Measurements from ENCODE around the gene RPS14.
"Not testable (repeated sequence)": the region's sequence is repeated elsewhere in the genome, so short reads cannot be mapped to it uniquely, and the experiment has no call there.

Gene RPS14

DNA sequence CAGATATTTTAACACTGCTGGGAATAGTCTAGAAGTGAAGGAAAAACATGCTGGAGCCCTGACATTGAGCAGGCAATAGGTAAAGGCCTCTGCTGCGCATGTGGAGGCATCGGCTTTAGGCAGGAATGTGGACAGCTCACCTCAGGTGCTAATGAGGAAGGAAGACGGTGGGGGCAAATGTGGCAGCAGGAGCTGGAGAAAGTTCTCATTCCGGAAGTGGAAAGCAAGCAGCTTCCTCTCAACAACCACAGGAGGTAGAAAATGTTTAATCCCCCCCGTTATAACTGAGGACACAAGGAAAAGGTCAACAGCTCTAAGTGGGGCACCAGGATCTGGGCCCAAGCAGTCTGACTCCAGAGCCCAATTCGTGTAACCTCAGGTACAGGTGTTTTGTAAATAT, 7.6 kb upstream of the RPS14 start:
- no peak overlapping the region for H2BK15ac ChIP-seq (replicated peaks; ENCODE audit: low read depth)
- H3K18ac ChIP-seq (ENCODE audit: low read length) = peak overlapping the region; percentile 9
- no peak overlapping the region for H3K4ac ChIP-seq (ENCODE audit: low read depth, low read length)
- H2BK5ac ChIP-seq (ENCODE audit: low read length) = no peak overlapping the region
- no peak overlapping the region for H3K4me3 ChIP-seq (ENCODE audit: low read length)
- no peak overlapping the region for H3K56ac ChIP-seq (ENCODE audit: low read length)
- H3K27ac ChIP-seq (ENCODE audit: low read depth, low read length) = peak overlapping the region; percentile 56
- no peak overlapping the region for H4K5ac ChIP-seq (ENCODE audit: low read length)
- H3K23ac ChIP-seq (ENCODE audit: low read length) = no peak overlapping the region
- DNase-seq = peak; percentile 87
- H3K4me1 ChIP-seq (ENCODE audit: control insufficient read depth, low read depth, low read length) = peaks cover 14% of the 10 kb centered on the region
- no CpG with 5 or more reads among the region's 6 CpGs for WGBS (ENCODE audit: extremely low coverage, insufficient coverage, low lambda C conversion rate)
- H2AK5ac ChIP-seq (ENCODE audit: low read length) = no peak overlapping the region
- no peaks in the 10 kb centered on the region for H3K27me3 ChIP-seq (ENCODE audit: insufficient read depth, low read length, poor library complexity)
- no peak overlapping the region for H3K4me2 ChIP-seq (ENCODE audit: low read length)
- H4K8ac ChIP-seq (ENCODE audit: low read depth, low read length) = no peak overlapping the region
- H3K36me3 ChIP-seq (ENCODE audit: control insufficient read depth, insufficient read depth, low read length) = no peaks in the 10 kb centered on the region
- no peaks in the 10 kb centered on the region for H3K79me2 ChIP-seq (ENCODE audit: control insufficient read depth, insufficient read depth, low read length)
- no peak overlapping the region for H3K9ac ChIP-seq (ENCODE audit: low read length)
- H2BK120ac ChIP-seq (ENCODE audit: low read depth, low read length) = no peak overlapping the region
- H3K79me1 ChIP-seq (ENCODE audit: low read length) = no peaks in the 10 kb centered on the region

DNA sequence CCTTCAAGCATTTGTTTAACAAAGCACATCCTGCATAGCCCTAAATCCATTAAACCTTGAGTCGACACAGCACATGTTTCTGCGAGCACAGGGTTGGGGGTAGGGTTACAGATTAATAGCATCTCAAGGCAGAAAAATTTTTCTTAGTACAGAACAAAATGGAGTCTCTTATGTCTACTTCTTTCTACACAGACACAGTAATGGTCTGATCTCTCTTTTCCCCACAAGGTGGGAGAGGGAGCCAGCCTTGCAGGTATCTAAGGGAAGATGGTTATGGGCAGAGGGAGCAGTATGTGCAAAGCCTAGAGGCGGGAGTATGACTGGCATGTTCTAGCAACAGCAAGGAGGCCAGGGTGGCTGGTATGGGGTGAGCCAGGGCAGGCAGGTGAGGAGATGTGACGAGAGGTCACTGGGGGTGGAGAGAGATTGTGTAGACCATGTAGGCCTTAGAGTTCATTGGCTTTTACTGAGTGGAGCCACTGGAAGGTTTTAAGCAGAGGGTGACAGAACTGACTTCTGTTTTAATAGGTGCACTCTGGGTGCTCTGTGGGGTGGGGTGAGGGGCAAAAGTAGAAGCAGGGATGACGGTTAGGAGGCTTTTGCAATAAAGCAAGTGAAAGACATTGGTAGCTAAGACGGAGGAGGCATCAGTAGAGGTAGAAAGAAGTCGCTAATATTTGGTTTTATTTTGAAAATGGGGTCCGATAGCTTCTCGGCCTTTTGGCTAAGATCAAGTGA, 5.1 kb upstream of the RPS14 start:
- H2BK120ac ChIP-seq (ENCODE audit: low read depth, low read length) = no peak overlapping the region
- H3K18ac ChIP-seq (ENCODE audit: low read length) = no peak overlapping the region
- H3K4me2 ChIP-seq (ENCODE audit: low read length) = no peak overlapping the region
- H3K27ac ChIP-seq (ENCODE audit: low read depth, low read length) = no peak overlapping the region
- H3K9ac ChIP-seq (ENCODE audit: low read length) = no peak overlapping the region
- H2BK15ac ChIP-seq (replicated peaks; ENCODE audit: low read depth) = no peak overlapping the region
- H3K79me1 ChIP-seq (ENCODE audit: low read length) = no peaks in the 10 kb centered on the region
- no peak overlapping the region for H3K4me3 ChIP-seq (ENCODE audit: low read length)
- H3K27me3 ChIP-seq (ENCODE audit: insufficient read depth, low read length, poor library complexity) = no peaks in the 10 kb centered on the region
- no peak overlapping the region for H4K5ac ChIP-seq (ENCODE audit: low read length)
- no peak for DNase-seq
- H2BK5ac ChIP-seq (ENCODE audit: low read length) = no peak overlapping the region
- H3K4me1 ChIP-seq (ENCODE audit: control insufficient read depth, low read depth, low read length) = peaks cover 3% of the 10 kb centered on the region
- H4K8ac ChIP-seq (ENCODE audit: low read depth, low read length) = no peak overlapping the region
- no peak overlapping the region for H3K23ac ChIP-seq (ENCODE audit: low read length)
- no peak overlapping the region for H3K4ac ChIP-seq (ENCODE audit: low read depth, low read length)
- H3K36me3 ChIP-seq (ENCODE audit: control insufficient read depth, insufficient read depth, low read length) = no peaks in the 10 kb centered on the region
- no peaks in the 10 kb centered on the region for H3K79me2 ChIP-seq (ENCODE audit: control insufficient read depth, insufficient read depth, low read length)
- H2AK5ac ChIP-seq (ENCODE audit: low read length) = no peak overlapping the region
- no CpG with 5 or more reads among the region's 9 CpGs for WGBS (ENCODE audit: extremely low coverage, insufficient coverage, low lambda C conversion rate)
- peak overlapping the region; percentile 1 for H3K56ac ChIP-seq (ENCODE audit: low read length)

DNA sequence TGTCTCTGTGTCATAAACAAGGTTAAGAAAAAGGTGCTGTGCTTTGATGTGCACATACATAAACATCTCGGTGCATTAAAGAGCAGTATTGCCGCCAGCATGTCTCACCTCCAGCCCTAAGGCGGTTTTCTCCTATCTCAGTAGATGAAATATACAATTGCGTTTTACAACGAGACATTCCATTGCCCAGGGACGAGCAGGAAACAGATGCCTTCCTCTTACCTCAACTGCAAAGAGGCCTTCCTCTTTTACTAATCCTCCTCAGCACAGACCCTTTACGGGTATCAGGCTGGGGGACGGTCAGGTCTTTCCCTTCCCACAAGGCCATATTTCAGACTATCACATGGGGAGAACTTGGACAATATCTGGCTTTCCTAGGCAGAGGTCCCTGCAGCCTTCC, 4.5 kb upstream of the RPS14 start:
- H3K4me2 ChIP-seq (ENCODE audit: low read length); H3K36me3 ChIP-seq (ENCODE audit: control insufficient read depth, insufficient read depth, low read length); H3K27me3 ChIP-seq (ENCODE audit: insufficient read depth, low read length, poor library complexity); H4K8ac ChIP-seq (ENCODE audit: low read depth, low read length); H3K27ac ChIP-seq (ENCODE audit: low read depth, low read length); H3K79me1 ChIP-seq (ENCODE audit: low read length); H3K4me1 ChIP-seq (ENCODE audit: control insufficient read depth, low read depth, low read length); H2BK120ac ChIP-seq (ENCODE audit: low read depth, low read length); H3K4ac ChIP-seq (ENCODE audit: low read depth, low read length); H3K23ac ChIP-seq (ENCODE audit: low read length); H3K9ac ChIP-seq (ENCODE audit: low read length); H3K79me2 ChIP-seq (ENCODE audit: control insufficient read depth, insufficient read depth, low read length); H2AK5ac ChIP-seq (ENCODE audit: low read length); H3K56ac ChIP-seq (ENCODE audit: low read length); H2BK15ac ChIP-seq (replicated peaks; ENCODE audit: low read depth); H3K4me3 ChIP-seq (ENCODE audit: low read length); H2BK5ac ChIP-seq (ENCODE audit: low read length); H3K18ac ChIP-seq (ENCODE audit: low read length); H4K5ac ChIP-seq (ENCODE audit: low read length): not testable (repeated sequence)
- peak; percentile 32 for DNase-seq
- no CpG with 5 or more reads among the region's 8 CpGs for WGBS (ENCODE audit: extremely low coverage, insufficient coverage, low lambda C conversion rate)

DNA sequence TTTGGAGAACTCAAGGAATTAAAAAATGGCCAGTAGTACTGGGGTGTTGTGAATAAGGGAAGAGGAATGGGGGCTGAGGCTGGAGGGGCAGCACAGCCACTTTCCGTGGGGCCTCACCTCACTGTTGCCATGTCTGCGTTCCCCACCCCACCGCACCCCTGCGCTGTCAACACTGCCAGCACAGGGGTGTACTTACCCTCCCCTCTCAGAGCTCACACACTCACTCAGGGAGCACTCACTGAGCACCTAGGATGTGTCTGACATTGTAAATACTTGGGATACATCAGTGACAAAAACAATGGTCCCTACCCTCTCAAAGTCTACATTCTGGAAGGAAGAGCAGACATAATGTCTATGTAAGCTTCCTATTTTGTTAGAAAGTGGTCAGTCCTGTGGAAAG, 3.4 kb upstream of the RPS14 start:
- no CpG with 5 or more reads among the region's 4 CpGs for WGBS (ENCODE audit: extremely low coverage, insufficient coverage, low lambda C conversion rate)

DNA sequence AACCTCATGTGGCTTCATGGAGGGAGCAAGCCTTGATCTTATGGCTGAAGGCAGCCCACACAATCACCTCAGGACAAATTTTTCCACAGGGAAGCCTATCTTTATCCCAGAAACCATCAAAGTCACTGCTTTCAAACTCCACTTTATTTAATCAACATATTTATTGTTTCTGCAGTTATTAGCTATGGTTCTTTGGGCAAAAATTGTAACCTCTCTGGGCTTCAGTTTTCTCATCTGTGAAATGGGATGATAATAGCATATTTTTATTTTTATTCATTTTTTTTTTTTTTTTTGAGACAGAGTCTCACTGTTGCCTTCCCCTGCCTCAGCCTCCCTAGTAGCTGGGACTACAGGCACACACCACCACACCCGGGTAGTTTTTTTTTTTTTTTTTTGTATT, 2.1 kb upstream of the RPS14 start:
- Histone ChIP-seq H3K9ac (ENCODE audit: low read length) (no peak overlapping the region), H4K8ac (ENCODE audit: low read depth, low read length) (no peak overlapping the region)
- DNase-seq = no peak

More for the DNA sequence above, 3.4 kb upstream of the RPS14 start:
- Histone ChIP-seq H2BK15ac (replicated peaks; ENCODE audit: low read depth) (no peak overlapping the region), H4K5ac (ENCODE audit: low read length) (no peak overlapping the region), H3K18ac (ENCODE audit: low read length) (no peak overlapping the region), H2BK5ac (ENCODE audit: low read length) (no peak overlapping the region), H3K4ac (ENCODE audit: low read depth, low read length) (no peak overlapping the region), H3K56ac (ENCODE audit: low read length) (no peak overlapping the region), H3K9ac (ENCODE audit: low read length) (no peak overlapping the region), H3K23ac (ENCODE audit: low read length) (no peak overlapping the region), H3K79me2 (ENCODE audit: control insufficient read depth, insufficient read depth, low read length) (peaks cover 16% of the 10 kb centered on the region), H3K4me1 (ENCODE audit: control insufficient read depth, low read depth, low read length) (peaks cover under 1% of the 10 kb centered on the region), H3K36me3 (ENCODE audit: control insufficient read depth, insufficient read depth, low read length) (peaks cover under 1% of the 10 kb centered on the region), H3K79me1 (ENCODE audit: low read length) (peaks cover under 1% of the 10 kb centered on the region), H3K4me3 (ENCODE audit: low read length) (no peak overlapping the region), H2BK120ac (ENCODE audit: low read depth, low read length) (no peak overlapping the region), H3K4me2 (ENCODE audit: low read length) (no peak overlapping the region), H2AK5ac (ENCODE audit: low read length) (no peak overlapping the region), H4K8ac (ENCODE audit: low read depth, low read length) (no peak overlapping the region), H3K27ac (ENCODE audit: low read depth, low read length) (no peak overlapping the region), H3K27me3 (ENCODE audit: insufficient read depth, low read length, poor library complexity) (no peaks in the 10 kb centered on the region)
- no peak for DNase-seq

More for the DNA sequence above, 2.1 kb upstream of the RPS14 start:
- no CpG with 5 or more reads among the region's 1 CpG for WGBS (ENCODE audit: extremely low coverage, insufficient coverage, low lambda C conversion rate)
- Histone ChIP-seq H3K27me3 (ENCODE audit: insufficient read depth, low read length, poor library complexity) (no peaks in the 10 kb centered on the region), H3K4ac (ENCODE audit: low read depth, low read length) (no peak overlapping the region), H3K79me1 (ENCODE audit: low read length) (peaks cover 14% of the 10 kb centered on the region), H4K5ac (ENCODE audit: low read length) (no peak overlapping the region), H2BK15ac (replicated peaks; ENCODE audit: low read depth) (no peak overlapping the region), H3K4me2 (ENCODE audit: low read length) (no peak overlapping the region), H3K4me1 (ENCODE audit: control insufficient read depth, low read depth, low read length) (peaks cover 5% of the 10 kb centered on the region), H3K36me3 (ENCODE audit: control insufficient read depth, insufficient read depth, low read length) (peaks cover 12% of the 10 kb centered on the region), H3K27ac (ENCODE audit: low read depth, low read length) (no peak overlapping the region), H3K18ac (ENCODE audit: low read length) (no peak overlapping the region), H3K79me2 (ENCODE audit: control insufficient read depth, insufficient read depth, low read length) (peaks cover 28% of the 10 kb centered on the region), H3K56ac (ENCODE audit: low read length) (no peak overlapping the region), H2BK5ac (ENCODE audit: low read length) (no peak overlapping the region), H2BK120ac (ENCODE audit: low read depth, low read length) (no peak overlapping the region), H2AK5ac (ENCODE audit: low read length) (no peak overlapping the region), H3K23ac (ENCODE audit: low read length) (no peak overlapping the region), H3K4me3 (ENCODE audit: low read length) (no peak overlapping the region)
